Activated T-cell treated with anti-CD3 and anti-CD28 coated beads, Interleukin-2, amount 50 U/mL, for 24 hours (primary cell): ENCODE results near the gene ARHGAP35.
A peak's percentile ranks its signal among the peaks of the same experiment; 100 is the strongest.
"Not testable (repeated sequence)": the region's sequence is repeated elsewhere in the genome, so short reads cannot be mapped to it uniquely, and the experiment has no call there.

Experiments
- DNase-seq: peaks from one replicate; pipeline ENCODE4 v3.0.0-alpha.2; 2020
- H3K27ac Mint-ChIP-seq: 2 replicates; pipeline ENCODE4 v1.8.0; 2020; ENCODE audit warnings: mild to moderate bottlenecking, mixed read lengths
- H3K27me3 Mint-ChIP-seq: 2 replicates; pipeline ENCODE4 v1.8.0; 2020; ENCODE audit warnings: mixed read lengths
- H3K36me3 Mint-ChIP-seq: 2 replicates; pipeline ENCODE4 v1.8.0; 2020; ENCODE audit warnings: low read depth, mixed read lengths
- H3K4me1 Mint-ChIP-seq: 2 replicates; pipeline ENCODE4 v1.8.0; 2020; ENCODE audit warnings: low read depth, mixed read lengths
- H3K4me3 Mint-ChIP-seq: 2 replicates; pipeline ENCODE4 v1.8.0; 2020; ENCODE audit warnings: mild to moderate bottlenecking, moderate library complexity, mixed read lengths
- H3K9me3 Mint-ChIP-seq: 2 replicates; pipeline ENCODE4 v1.8.0; 2020; ENCODE audit warnings: mixed read lengths

The ARHGAP35 gene

GRCh38 chr19:46875234-46875633 lies 14.4 kb downstream of the ARHGAP35 start:
- Mint-ChIP-seq H3K27ac (no peak overlapping the region), H3K4me1 (peaks cover 15% of the 10 kb centered on the region), H3K36me3 (peaks cover 9% of the 10 kb centered on the region), H3K4me3 (no peak overlapping the region), H3K27me3 (no peaks in the 10 kb centered on the region), H3K9me3 (no peaks in the 10 kb centered on the region)
- no peak for DNase-seq

- Mint-ChIP-seq H3K4me1 (peaks cover 17% of the 10 kb centered on the region), H3K27me3 (no peaks in the 10 kb centered on the region), H3K27ac (no peak overlapping the region), H3K4me3 (no peak overlapping the region), H3K9me3 (no peaks in the 10 kb centered on the region), H3K36me3 (peaks cover 9% of the 10 kb centered on the region)
- no peak for DNase-seq
Measured at GRCh38 chr19:46875657-46876056, 14.9 kb downstream of the ARHGAP35 start.

- Mint-ChIP-seq H3K36me3 (peaks cover 9% of the 10 kb centered on the region), H3K27ac (no peak overlapping the region), H3K4me1 (peaks cover 23% of the 10 kb centered on the region), H3K27me3 (no peaks in the 10 kb centered on the region), H3K9me3 (no peaks in the 10 kb centered on the region), H3K4me3 (no peak overlapping the region)
- no peak for DNase-seq
Measured at GRCh38 chr19:46878613-46879375, 18.0 kb downstream of the ARHGAP35 start.

- Mint-ChIP-seq H3K4me1 (peaks cover 26% of the 10 kb centered on the region), H3K9me3 (no peaks in the 10 kb centered on the region), H3K27ac (no peak overlapping the region), H3K27me3 (no peaks in the 10 kb centered on the region), H3K4me3 (no peak overlapping the region), H3K36me3 (peaks cover 4% of the 10 kb centered on the region)
- DNase-seq: no peak
Measured at GRCh38 chr19:46880431-46880830, 19.6 kb downstream of the ARHGAP35 start.

- no peak overlapping the region for H3K4me3 Mint-ChIP-seq
- peaks cover 3% of the 10 kb centered on the region for H3K36me3 Mint-ChIP-seq
- peaks cover 29% of the 10 kb centered on the region for H3K4me1 Mint-ChIP-seq
- H3K9me3 Mint-ChIP-seq: no peaks in the 10 kb centered on the region
- H3K27me3 Mint-ChIP-seq: no peaks in the 10 kb centered on the region
- no peak for DNase-seq
- no peak overlapping the region for H3K27ac Mint-ChIP-seq
Measured at GRCh38 chr19:46881092-46881491, 20.3 kb downstream of the ARHGAP35 start.

- Mint-ChIP-seq H3K27ac (no peak overlapping the region), H3K4me1 (peaks cover 37% of the 10 kb centered on the region), H3K9me3 (no peaks in the 10 kb centered on the region), H3K4me3 (no peak overlapping the region), H3K36me3 (peaks cover 3% of the 10 kb centered on the region), H3K27me3 (no peaks in the 10 kb centered on the region)
- no peak for DNase-seq
Measured at GRCh38 chr19:46882034-46882433, 21.2 kb downstream of the ARHGAP35 start.

- peaks cover 44% of the 10 kb centered on the region for H3K4me1 Mint-ChIP-seq
- H3K27ac Mint-ChIP-seq, DNase-seq, H3K9me3 Mint-ChIP-seq, H3K27me3 Mint-ChIP-seq, H3K36me3 Mint-ChIP-seq, H3K4me3 Mint-ChIP-seq: not testable (repeated sequence)
Measured at GRCh38 chr19:46882751-46883150, 22.0 kb downstream of the ARHGAP35 start.

- H3K9me3 Mint-ChIP-seq: no peaks in the 10 kb centered on the region
- H3K27me3 Mint-ChIP-seq: no peaks in the 10 kb centered on the region
- H3K36me3 Mint-ChIP-seq: peaks cover 3% of the 10 kb centered on the region
- no peak for DNase-seq
- H3K4me1 Mint-ChIP-seq: peaks cover 40% of the 10 kb centered on the region
- no peak overlapping the region for H3K27ac Mint-ChIP-seq
- H3K4me3 Mint-ChIP-seq: no peak overlapping the region
Measured at GRCh38 chr19:46885411-46885810, 24.6 kb downstream of the ARHGAP35 start.

GRCh38 chr19:46886546-46887239 lies 25.9 kb downstream of the ARHGAP35 start:
- no peaks in the 10 kb centered on the region for H3K9me3 Mint-ChIP-seq
- DNase-seq: no peak
- H3K4me3 Mint-ChIP-seq: no peak overlapping the region
- peaks cover 44% of the 10 kb centered on the region for H3K4me1 Mint-ChIP-seq
- peaks cover 3% of the 10 kb centered on the region for H3K36me3 Mint-ChIP-seq
- no peaks in the 10 kb centered on the region for H3K27me3 Mint-ChIP-seq
- H3K27ac Mint-ChIP-seq: peak overlapping the region; percentile 5

GRCh38 chr19:46887240-46887782 lies 26.5 kb downstream of the ARHGAP35 start:
- Mint-ChIP-seq H3K4me1 (peaks cover 44% of the 10 kb centered on the region), H3K36me3 (peaks cover 3% of the 10 kb centered on the region), H3K27ac (no peak overlapping the region), H3K4me3 (no peak overlapping the region), H3K27me3 (no peaks in the 10 kb centered on the region), H3K9me3 (no peaks in the 10 kb centered on the region)
- no peak for DNase-seq

- no peaks in the 10 kb centered on the region for H3K9me3 Mint-ChIP-seq
- peaks cover 3% of the 10 kb centered on the region for H3K36me3 Mint-ChIP-seq
- H3K27ac Mint-ChIP-seq: no peak overlapping the region
- H3K4me1 Mint-ChIP-seq: peaks cover 50% of the 10 kb centered on the region
- no peak overlapping the region for H3K4me3 Mint-ChIP-seq
- no peak for DNase-seq
- no peaks in the 10 kb centered on the region for H3K27me3 Mint-ChIP-seq
Measured at GRCh38 chr19:46890423-46891170, 29.8 kb downstream of the ARHGAP35 start.

GRCh38 chr19:46892252-46893179 lies 31.7 kb downstream of the ARHGAP35 start:
- peaks cover 40% of the 10 kb centered on the region for H3K4me1 Mint-ChIP-seq
- DNase-seq: no peak
- no peaks in the 10 kb centered on the region for H3K9me3 Mint-ChIP-seq
- no peaks in the 10 kb centered on the region for H3K27me3 Mint-ChIP-seq
- peaks cover 2% of the 10 kb centered on the region for H3K36me3 Mint-ChIP-seq
- no peak overlapping the region for H3K27ac Mint-ChIP-seq
- H3K4me3 Mint-ChIP-seq: no peak overlapping the region

GRCh38 chr19:46896076-46896794 lies 35.4 kb downstream of the ARHGAP35 start:
- H3K36me3 Mint-ChIP-seq: no peaks in the 10 kb centered on the region
- DNase-seq: no peak
- no peaks in the 10 kb centered on the region for H3K27me3 Mint-ChIP-seq
- no peak overlapping the region for H3K4me3 Mint-ChIP-seq
- no peaks in the 10 kb centered on the region for H3K9me3 Mint-ChIP-seq
- peaks cover 38% of the 10 kb centered on the region for H3K4me1 Mint-ChIP-seq
- H3K27ac Mint-ChIP-seq: no peak overlapping the region
